A172 (cell line): Measurements from ENCODE around the gene TBL3. TPM values are rescaled to one million over a fixed set of nuclear protein-coding genes. Genes with fewer than 3 reads are reported as not detected.

Source experiments
- DNase-seq: peaks from one replicate; pipeline ENCODE4 v3.0.0-alpha.2; 2015; ENCODE audit warnings: low spot score
- total RNA-seq: library from RNA; depleted of rRNA; stranded (reverse); fragments of >200 nt; shearing (Covaris generic); gene quantifications from 2 replicates; pipeline ENCODE4 v1.2.3, GENCODE V29; 2014

The TBL3 gene
- total RNA-seq, 1 experiment from 2014 or later: 82.8 TPM

- peak; percentile 99 for DNase-seq
These were observed 7.1 kb upstream of the TBL3 start, which contains the start of gene RPS2 for GRCh38 chr16:1964506-1965395. Gene RPS2, minus strand, starts transcription at chr16:1964826. Its CDS starts 201 bp downstream, at chr16:1964625.

GRCh38 chr16:1965396-1966001 lies 6.4 kb upstream of the TBL3 start:
- no peak for DNase-seq

GRCh38 chr16:1966460-1966859 lies 5.4 kb upstream of the TBL3 start, which contains the start of gene RNF151:
Gene RNF151, plus strand, starts transcription at chr16:1966856. Its CDS starts 26 bp downstream, at chr16:1966882.
- DNase-seq: no peak

- no peak for DNase-seq
These were observed 3.5 kb upstream of the TBL3 start for GRCh38 chr16:1968146-1968953.

GRCh38 chr16:1972490-1972877 lies 631 bp downstream of the TBL3 start:
- DNase-seq: no peak

- DNase-seq: no peak
These were observed 1.8 kb downstream of the TBL3 start for GRCh38 chr16:1973461-1974156.

- no peak for DNase-seq
These were observed 2.6 kb downstream of the TBL3 start for GRCh38 chr16:1974157-1975070.

GRCh38 chr16:1975432-1976215 lies 3.8 kb downstream of the TBL3 start:
- no peak for DNase-seq

- DNase-seq: no peak
These were observed 4.3 kb downstream of the TBL3 start for GRCh38 chr16:1976216-1976520.

- DNase-seq: no peak
These were observed 5.4 kb downstream of the TBL3 start for GRCh38 chr16:1976951-1977874.

GRCh38 chr16:1977875-1978268 lies 6.0 kb downstream of the TBL3 start:
- DNase-seq: no peak

- no peak for DNase-seq
These were observed 6.7 kb downstream of the TBL3 start for GRCh38 chr16:1978476-1979120.

- no peak for DNase-seq
These were observed 7.6 kb downstream of the TBL3 start for GRCh38 chr16:1979271-1980029.

GRCh38 chr16:1980030-1980769 lies 8.3 kb downstream of the TBL3 start:
- DNase-seq: no peak

- DNase-seq: no peak
These were observed 8.9 kb downstream of the TBL3 start for GRCh38 chr16:1980770-1981087.

GRCh38 chr16:1981398-1981836 lies 9.6 kb downstream of the TBL3 start, which contains the start of gene NOXO1:
Gene NOXO1, minus strand, starts transcription at chr16:1981469. Its CDS starts 290 bp downstream, at chr16:1981179.
- DNase-seq: no peak

- no peak for DNase-seq
These were observed 10.2 kb downstream of the TBL3 start for GRCh38 chr16:1982013-1982433.
